H9 (cell line): ENCODE measurements around the gene USP38. TPM values are rescaled to one million over a fixed set of nuclear protein-coding genes. Genes with fewer than 3 reads are reported as not detected.

Experiments used
- DNase-seq: peaks from one replicate; pipeline ENCODE4 v3.0.0-alpha.2; 2017
- H2AFZ ChIP-seq: one replicate; pipeline ENCODE4 v1.6.1; 2013; ENCODE audit warnings: mild to moderate bottlenecking, low read length, control low read depth, moderate library complexity
- H2AK5ac ChIP-seq: 2 replicates; pipeline ENCODE4 v1.6.1; 2013; ENCODE audit warnings: low read length, control low read depth, mixed read lengths; ENCODE audit not compliant: insufficient read length
- H2BK120ac ChIP-seq: one replicate; pipeline ENCODE4 v1.6.1; 2013; ENCODE audit warnings: low read depth, mild to moderate bottlenecking, low read length, control low read depth, inconsistent platforms; ENCODE audit not compliant: poor library complexity, severe bottlenecking
- H2BK12ac ChIP-seq: 2 replicates; pipeline ENCODE4 v1.6.1; 2013; ENCODE audit warnings: low read length, control low read depth, mixed read lengths, low read depth; ENCODE audit not compliant: insufficient read length
- H2BK15ac ChIP-seq: 2 replicates; pipeline ENCODE4 v1.6.1; 2013; ENCODE audit warnings: low read depth, low read length, control low read depth
- H2BK20ac ChIP-seq: one replicate; pipeline ENCODE4 v1.6.1; 2013; ENCODE audit warnings: low read depth, mild to moderate bottlenecking, low read length, control low read depth, inconsistent platforms; ENCODE audit not compliant: poor library complexity, severe bottlenecking
- H2BK5ac ChIP-seq: 2 replicates; pipeline ENCODE4 v1.6.1; 2013; ENCODE audit warnings: low read length, control low read depth, mixed read lengths; ENCODE audit not compliant: insufficient read length
- H3K14ac ChIP-seq: 2 replicates; pipeline ENCODE4 v1.6.1; 2013; ENCODE audit warnings: low read length, control low read depth; ENCODE audit not compliant: insufficient read depth
- H3K18ac ChIP-seq: 2 replicates; pipeline ENCODE4 v1.6.1; 2013; ENCODE audit warnings: low read depth, mild to moderate bottlenecking, mixed read lengths, low read length, control low read depth; ENCODE audit not compliant: insufficient read length
- H3K23ac ChIP-seq: 2 replicates; pipeline ENCODE4 v1.6.1; 2013; ENCODE audit warnings: low read length, control low read depth, mixed read lengths, low read depth; ENCODE audit not compliant: insufficient read length
- H3K23me2 ChIP-seq: 2 replicates; pipeline ENCODE4 v1.6.1; 2013; ENCODE audit warnings: low read depth, mild to moderate bottlenecking, mixed read lengths, low read length, control low read depth; ENCODE audit not compliant: insufficient read length, poor library complexity, severe bottlenecking
- H3K27ac ChIP-seq: 2 replicates; pipeline ENCODE4 v1.5.1; 2013; ENCODE audit warnings: low read length, control low read depth, mixed read lengths, low read depth; ENCODE audit not compliant: insufficient read length
- H3K27me3 ChIP-seq: 2 replicates; pipeline ENCODE4 v1.6.1; 2013; ENCODE audit warnings: low read length, control low read depth, inconsistent platforms; ENCODE audit not compliant: insufficient read depth
- H3K4ac ChIP-seq: 2 replicates; pipeline ENCODE4 v1.6.1; 2013; ENCODE audit warnings: low read depth, mild to moderate bottlenecking, control low read depth, inconsistent platforms, low read length, moderate library complexity
- H3K4me1 ChIP-seq: 2 replicates; pipeline ENCODE4 v1.6.1; 2013; ENCODE audit warnings: low read length, control low read depth, inconsistent platforms; ENCODE audit not compliant: insufficient read depth
- H3K4me2 ChIP-seq: 2 replicates; pipeline ENCODE4 v1.6.1; 2013; ENCODE audit warnings: low read length, control low read depth, mixed read lengths; ENCODE audit not compliant: insufficient read length, insufficient read depth
- H3K56ac ChIP-seq: 2 replicates; pipeline ENCODE4 v1.6.1; 2013; ENCODE audit warnings: low read depth, mild to moderate bottlenecking, mixed read lengths, low read length, control low read depth; ENCODE audit not compliant: insufficient read length
- H3K79me1 ChIP-seq: 2 replicates; pipeline ENCODE4 v1.6.1; 2013; ENCODE audit warnings: low read depth, mild to moderate bottlenecking, moderate library complexity, low read length, control low read depth, inconsistent platforms; ENCODE audit not compliant: insufficient read depth, poor library complexity, severe bottlenecking
- H3K79me2 ChIP-seq: 2 replicates; pipeline ENCODE4 v1.6.1; 2013; ENCODE audit warnings: low read length, control low read depth, inconsistent platforms; ENCODE audit not compliant: insufficient read depth
- H3K9ac ChIP-seq: 2 replicates; pipeline ENCODE4 v1.6.1; 2013; ENCODE audit warnings: low read length, control low read depth, mixed read lengths; ENCODE audit not compliant: insufficient read length; ENCODE audit errors: extremely low read depth
- H3K9me3 ChIP-seq: one replicate; pipeline ENCODE4 v1.6.1; 2013; ENCODE audit warnings: low read depth, low read length, inconsistent platforms; ENCODE audit not compliant: control insufficient read depth
- H3T11ph ChIP-seq: one replicate; pipeline ENCODE4 v1.6.1; 2013; ENCODE audit warnings: mild to moderate bottlenecking, low read length, control low read depth, inconsistent platforms
- H4K20me1 ChIP-seq: one replicate; pipeline ENCODE4 v1.6.1; 2013; ENCODE audit not compliant: control insufficient read depth, insufficient read length, insufficient read depth
- H4K5ac ChIP-seq: 2 replicates; pipeline ENCODE4 v1.6.1; 2013; ENCODE audit warnings: low read depth, mild to moderate bottlenecking, mixed read lengths, low read length, control low read depth; ENCODE audit not compliant: insufficient read length
- H4K8ac ChIP-seq: replicated peaks from 2 replicates; pipeline ENCODE4 v1.6.1; 2013; ENCODE audit warnings: low read length, control low read depth, mixed read lengths, low read depth; ENCODE audit not compliant: insufficient read length
- H4K91ac ChIP-seq: 2 replicates; pipeline ENCODE4 v1.6.1; 2013; ENCODE audit warnings: low read depth, mild to moderate bottlenecking, moderate library complexity, mixed read lengths, low read length, control low read depth; ENCODE audit not compliant: insufficient read length
- H3K27ac Mint-ChIP-seq, 3 experiments: 2 replicates in 2 of 3; 3 replicates in 1 of 3; pipeline ENCODE4 v1.8.0; 2020 to 2021; ENCODE audit warnings: mixed read lengths in 3 of 3, mild to moderate bottlenecking in 1 of 3, moderate library complexity in 1 of 3
- H3K27me3 Mint-ChIP-seq: 2 replicates; pipeline ENCODE4 v1.8.0; 2021; ENCODE audit warnings: low read depth, mild to moderate bottlenecking, moderate library complexity, mixed read lengths
- H3K36me3 Mint-ChIP-seq, 3 experiments: 2 replicates in 2 of 3; 3 replicates in 1 of 3; pipeline ENCODE4 v1.8.0; 2020 to 2021; ENCODE audit warnings: low read depth in 3 of 3, mixed read lengths in 3 of 3; ENCODE audit not compliant: insufficient read depth in 1 of 3
- H3K4me1 Mint-ChIP-seq, 2 experiments: 2 replicates each; pipeline ENCODE4 v1.8.0; 2020; ENCODE audit warnings: mixed read lengths in 2 of 2
- H3K4me3 Mint-ChIP-seq, 2 experiments: 2 replicates in 1 of 2; 3 replicates in 1 of 2; pipeline ENCODE4 v1.8.0; 2020 to 2021; ENCODE audit warnings: mild to moderate bottlenecking in 2 of 2, mixed read lengths in 2 of 2, moderate library complexity in 1 of 2
- H3K9me3 Mint-ChIP-seq, 2 experiments: 2 replicates in 1 of 2; 3 replicates in 1 of 2; pipeline ENCODE4 v1.8.0; 2020; ENCODE audit warnings: mild to moderate bottlenecking in 2 of 2, mixed read lengths in 2 of 2, moderate library complexity in 1 of 2
- CTCF ChIP-seq: fragments of 200-600 bp; sonication (generic); conservative IDR thresholded peaks from 3 replicates; pipeline ENCODE4 v1.8.0; 2021; ENCODE audit warnings: antibody characterized with exemption, mild to moderate bottlenecking
- WGBS: extraction: QIAGEN DNeasy Blood & Tissue Kit; methylation state at CpG from one replicate; pipeline ENCODE4 v1.1.7; 2013; ENCODE audit warnings: missing lambda C conversion rate, low lambda C conversion rate, mixed read lengths; ENCODE audit not compliant: insufficient read length; ENCODE audit errors: extremely low coverage; 5-methylcytosine and 5-hydroxymethylcytosine counted together
- total RNA-seq: library from RNA; stranded (reverse); gene quantifications from 2 replicates; pipeline ENCODE4 v1.2.1, GENCODE V29; 2021

Gene USP38
- total RNA-seq, 1 experiment from 2014 or later: 15.2 TPM

- no peak overlapping the region for H2BK120ac ChIP-seq
- H4K91ac ChIP-seq: no peak overlapping the region
- H4K5ac ChIP-seq: no peak overlapping the region
- no peaks in the 10 kb centered on the region for H3K79me2 ChIP-seq
- H3K27ac ChIP-seq: no peak overlapping the region
- no peak overlapping the region for H3K4me2 ChIP-seq
- no peak for TF ChIP-seq CTCF
- Mint-ChIP-seq H3K9me3 (no peaks in the 10 kb centered on the region; a peak in 1 of 5 replicates), H3K27ac (no peak overlapping the region), H3K4me1 (peaks cover 15 to 18% of the 10 kb centered on the region in 2 experiments), H3K36me3 (no peaks in the 10 kb centered on the region), H3K4me3 (no peak overlapping the region), H3K27me3 (no peaks in the 10 kb centered on the region)
- H3K9me3 ChIP-seq: no peaks in the 10 kb centered on the region
- no peak overlapping the region for H3T11ph ChIP-seq
- no peak overlapping the region for H3K14ac ChIP-seq
- H3K18ac ChIP-seq: no peak overlapping the region
- no peaks in the 10 kb centered on the region for H3K23me2 ChIP-seq
- no peak for DNase-seq
- no peak overlapping the region for H2BK5ac ChIP-seq
- H3K79me1 ChIP-seq: no peaks in the 10 kb centered on the region
- H2BK15ac ChIP-seq: no peak overlapping the region
- H2BK12ac ChIP-seq: no peak overlapping the region
- H4K20me1 ChIP-seq: no peaks in the 10 kb centered on the region
- H2AK5ac ChIP-seq: no peak overlapping the region
- no CpG with 5 or more reads among the region's 3 CpGs for whole genome bisulfite sequencing
- no peak overlapping the region for H3K56ac ChIP-seq
- H3K23ac ChIP-seq: no peak overlapping the region
- no peak overlapping the region for H3K9ac ChIP-seq
- no peak overlapping the region for H3K4ac ChIP-seq
- H3K27me3 ChIP-seq: no peaks in the 10 kb centered on the region
- H3K4me1 ChIP-seq: no peaks in the 10 kb centered on the region
- no peak overlapping the region for H2AFZ ChIP-seq
- H2BK20ac ChIP-seq: no peak overlapping the region
- H4K8ac ChIP-seq: no peak overlapping the region
These were observed 65.9 kb downstream of the USP38 start for GRCh38 chr4:143250617-143251016.
